Endothelial cell of umbilical vein (primary cell): ENCODE data around the gene KCNN3.

ENCODE experiments used
- CTCF ChIP-seq, 2 donors: IDR thresholded peaks; 1 replicate in 1 of 2; 2 replicates in 1 of 2; pipeline ENCODE4 v1.5.1; 2011; ENCODE audit warnings: low read length in 2 of 2, mild to moderate bottlenecking in 2 of 2, moderate library complexity in 2 of 2, control low read depth in 1 of 2, inconsistent platforms in 1 of 2, low read depth in 1 of 2; ENCODE audit not compliant: insufficient read depth in 1 of 2; ENCODE audit errors: extremely low read depth in 1 of 2
- EZH2 ChIP-seq: IDR thresholded peaks from 2 replicates; pipeline ENCODE4 v1.6.1; 2012; ENCODE audit warnings: borderline replicate concordance, low read depth, mild to moderate bottlenecking, moderate library complexity, low read length, inconsistent platforms; ENCODE audit not compliant: severe bottlenecking
- FOS ChIP-seq: IDR thresholded peaks from 2 replicates; pipeline ENCODE4 v1.6.1; 2011; ENCODE audit warnings: mild to moderate bottlenecking, low read length, moderate library complexity, borderline replicate concordance; ENCODE audit not compliant: insufficient read depth
- MYC ChIP-seq: IDR thresholded peaks from one replicate; pipeline ENCODE4 v1.6.1; 2011; ENCODE audit warnings: mild to moderate bottlenecking, low read depth, low read length
- POLR2A ChIP-seq: IDR thresholded peaks from 2 replicates; pipeline ENCODE4 v1.6.1; 2012; ENCODE audit warnings: low read depth, mild to moderate bottlenecking, control low read depth, low read length
- POLR2AphosphoS5 ChIP-seq: IDR thresholded peaks from 2 replicates; pipeline ENCODE4 v1.6.1; 2012; ENCODE audit warnings: low read depth, mild to moderate bottlenecking, control low read depth, low read length, moderate library complexity; ENCODE audit not compliant: insufficient read depth
- TF ChIP-seq, protein P1 (sequence below): IDR thresholded peaks from 2 replicates; pipeline ENCODE4 v1.6.1; 2011; ENCODE audit not compliant: insufficient read depth, insufficient read length

GRCh38 chr1:154777781-154778180 is 92.3 kb downstream of the KCNN3 start:
- no peak for TF ChIP-seq CTCF (IDR thresholded peaks at IDR 0.05; ENCODE audit: extremely low read depth in 1 of 2, insufficient read depth in 1 of 2, low read depth in 1 of 2, low read length in 2 of 2)
- TF ChIP-seq POLR2AphosphoS5 = no peak
- TF ChIP-seq EZH2 = no peak
- TF ChIP-seq POLR2A = no peak
- TF ChIP-seq, protein P1, sequence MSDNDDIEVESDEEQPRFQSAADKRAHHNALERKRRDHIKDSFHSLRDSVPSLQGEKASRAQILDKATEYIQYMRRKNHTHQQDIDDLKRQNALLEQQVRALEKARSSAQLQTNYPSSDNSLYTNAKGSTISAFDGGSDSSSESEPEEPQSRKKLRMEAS = no peak
- no peak for TF ChIP-seq MYC
- no peak for TF ChIP-seq FOS
